GM23338 (cell line): ENCODE results near the gene LILRA1. TPM values are rescaled to one million over a fixed set of nuclear protein-coding genes. Genes with fewer than 3 reads are reported as not detected.
"Not testable (repeated sequence)": the region's sequence is repeated elsewhere in the genome, so short reads cannot be mapped to it uniquely, and the experiment has no call there.

Experiments used
- ATAC-seq: fragments of 200-7000 bp; cut with Tn5 transposase; 3 replicates; pipeline ENCODE4 v1.9.1; 2020
- DNase-seq: peaks from one replicate; pipeline ENCODE4 v3.0.0-alpha.2; 2015; ENCODE audit warnings: low spot score
- H2AFZ ChIP-seq: fragments of 200-600 bp; sonication (generic); 2 replicates; pipeline ENCODE4 v1.8.0; 2016; ENCODE audit warnings: antibody characterized with exemption, mild to moderate bottlenecking, moderate library complexity
- H3F3A ChIP-seq: fragments of 200-600 bp; sonication (generic); replicated peaks from 2 replicates; pipeline ENCODE4 v1.8.0; 2017; ENCODE audit warnings: antibody characterized with exemption, mixed run types, low read depth
- H3K27ac ChIP-seq: fragments of 200-600 bp; sonication (generic); 2 replicates; pipeline ENCODE4 v1.6.1; 2016; ENCODE audit warnings: low read depth
- H3K27me3 ChIP-seq: fragments of 200-600 bp; sonication (generic); 2 replicates; pipeline ENCODE4 v1.8.0; 2016; ENCODE audit warnings: mild to moderate bottlenecking, mixed run types, moderate library complexity; ENCODE audit not compliant: insufficient read depth
- H3K36me3 ChIP-seq: fragments of 200-600 bp; sonication (generic); 2 replicates; pipeline ENCODE4 v1.8.0; 2016; ENCODE audit warnings: mild to moderate bottlenecking; ENCODE audit not compliant: insufficient read depth
- H3K4me1 ChIP-seq: fragments of 200-600 bp; sonication (generic); 2 replicates; pipeline ENCODE4 v1.8.0; 2016; ENCODE audit warnings: mild to moderate bottlenecking, moderate library complexity; ENCODE audit not compliant: insufficient read depth
- H3K4me2 ChIP-seq: fragments of 200-600 bp; sonication (generic); 2 replicates; pipeline ENCODE4 v1.7.1; 2017; ENCODE audit warnings: mixed run types
- H3K4me3 ChIP-seq: fragments of 200-600 bp; sonication (generic); 2 replicates; pipeline ENCODE4 v1.6.1; 2016; ENCODE audit warnings: mixed run types
- H3K79me2 ChIP-seq: fragments of 200-600 bp; sonication (generic); replicated peaks from 2 replicates; pipeline ENCODE4 v1.8.0; 2017; ENCODE audit warnings: mild to moderate bottlenecking; ENCODE audit not compliant: insufficient read depth
- H3K9me2 ChIP-seq: fragments of 200-600 bp; sonication (generic); 2 replicates; pipeline ENCODE4 v1.8.0; 2017; ENCODE audit not compliant: insufficient read depth
- H4K20me1 ChIP-seq: fragments of 200-600 bp; sonication (generic); replicated peaks from 2 replicates; pipeline ENCODE4 v1.8.0; 2017; ENCODE audit warnings: mild to moderate bottlenecking; ENCODE audit not compliant: insufficient read depth
- H3K27ac Mint-ChIP-seq: 2 replicates; pipeline ENCODE4 v1.8.0; 2020; ENCODE audit warnings: inconsistent platforms, mild to moderate bottlenecking, moderate library complexity, mixed read lengths
- H3K27me3 Mint-ChIP-seq: 3 replicates; pipeline ENCODE4 v1.8.0; 2022; ENCODE audit warnings: low read depth, mild to moderate bottlenecking, moderate library complexity, mixed read lengths, inconsistent platforms; ENCODE audit not compliant: insufficient read depth, poor library complexity
- H3K36me3 Mint-ChIP-seq: 3 replicates; pipeline ENCODE4 v1.8.0; 2021; ENCODE audit warnings: low read depth, mild to moderate bottlenecking, inconsistent platforms, moderate library complexity, mixed read lengths
- H3K4me1 Mint-ChIP-seq: 3 replicates; pipeline ENCODE4 v1.8.0; 2020; ENCODE audit warnings: mild to moderate bottlenecking, inconsistent platforms, mixed read lengths
- H3K4me3 Mint-ChIP-seq: 3 replicates; pipeline ENCODE4 v1.8.0; 2021; ENCODE audit warnings: moderate library complexity, mild to moderate bottlenecking, inconsistent platforms, mixed read lengths
- H3K9me3 Mint-ChIP-seq: 3 replicates; pipeline ENCODE4 v1.8.0; 2020; ENCODE audit warnings: moderate library complexity, mild to moderate bottlenecking, inconsistent platforms, mixed read lengths
- CREB1 ChIP-seq: fragments of 250-450 bp; sonication (Bioruptor Pico); IDR thresholded peaks from 2 replicates; pipeline ENCODE4 v1.5.0; 2020; ENCODE audit warnings: low read depth, mild to moderate bottlenecking, moderate library complexity
- EZH2phosphoT487 ChIP-seq: fragments of 200-600 bp; sonication (generic); IDR thresholded peaks from one replicate; pipeline ENCODE4 v1.8.1; 2018; ENCODE audit warnings: antibody characterized with exemption; ENCODE audit not compliant: unreplicated experiment
- STAT1 ChIP-seq: IDR thresholded peaks from one replicate; pipeline ENCODE4 v1.6.1; 2016; ENCODE audit warnings: antibody characterized with exemption; ENCODE audit not compliant: unreplicated experiment
- ZNF114 ChIP-seq: fragments of 250-450 bp; sonication (Bioruptor Pico); IDR thresholded peaks from 2 replicates; pipeline ENCODE4 v1.5.0; 2020; ENCODE audit warnings: mild to moderate bottlenecking, moderate library complexity
- ZNF331 ChIP-seq: fragments of 250-450 bp; sonication (Bioruptor Pico); IDR thresholded peaks from 2 replicates; pipeline ENCODE4 v1.5.0; 2020; ENCODE audit warnings: low read depth, mild to moderate bottlenecking, moderate library complexity
- polyA plus RNA-seq: library from polyadenylated mRNA; unstranded; fragments of >200 nt; fragmentation: Nextera tagmentation; extraction: Ambion mirVana; gene quantifications from 2 replicates; pipeline ENCODE4 v1.2.1, GENCODE V29; 2016
- total RNA-seq: library from RNA; depleted of rRNA; stranded (reverse); fragments of >200 nt; shearing (Covaris generic); gene quantifications from 2 replicates; pipeline ENCODE4 v1.2.3, GENCODE V29; 2014
- TF ChIP-seq, protein P1 (sequence below): IDR thresholded peaks from one replicate; pipeline ENCODE4 v1.6.1; 2018; ENCODE audit warnings: antibody characterized with exemption; ENCODE audit not compliant: unreplicated experiment

Gene LILRA1
- total and polyA plus RNA-seq, 2 experiments from 2014 or later = not detected

GRCh38 chr19:54594737-54595136, 1.3 kb downstream of the LILRA1 start:
- Histone ChIP-seq H4K20me1 (no peaks in the 10 kb centered on the region), H3K27ac (no peak overlapping the region), H3K9me2 (no peaks in the 10 kb centered on the region), H3K36me3 (no peaks in the 10 kb centered on the region), H3K79me2 (no peaks in the 10 kb centered on the region), H3K4me1 (no peaks in the 10 kb centered on the region), H3K4me3 (no peak overlapping the region), H2AFZ (no peak overlapping the region), H3K27me3 (no peaks in the 10 kb centered on the region), H3K4me2 (no peak overlapping the region), H3F3A (no peaks in the 10 kb centered on the region)
- no peak for DNase-seq
- H3K4me3 Mint-ChIP-seq = no peak overlapping the region
- TF ChIP-seq ZNF114 (no peak), CREB1 (no peak), EZH2phosphoT487 (no peak)
- peaks cover 30% of the 10 kb centered on the region for H3K36me3 Mint-ChIP-seq
- H3K4me1 Mint-ChIP-seq = no peaks in the 10 kb centered on the region
- ATAC-seq = no peak
- H3K27ac Mint-ChIP-seq = no peak overlapping the region
- H3K27me3 Mint-ChIP-seq = peaks cover 2% of the 10 kb centered on the region
- H3K9me3 Mint-ChIP-seq = peaks cover 95% of the 10 kb centered on the region

GRCh38 chr19:54595680-54596436, 2.4 kb downstream of the LILRA1 start:
- H3K27ac ChIP-seq, H3F3A ChIP-seq, H2AFZ ChIP-seq, H3K4me2 ChIP-seq, H4K20me1 ChIP-seq, H3K27me3 ChIP-seq, H3K9me2 ChIP-seq, H3K27ac Mint-ChIP-seq, ATAC-seq, H3K4me1 ChIP-seq, H3K4me3 ChIP-seq, H3K4me3 Mint-ChIP-seq, H3K79me2 ChIP-seq, H3K27me3 Mint-ChIP-seq, H3K4me1 Mint-ChIP-seq, H3K36me3 ChIP-seq, DNase-seq: not testable (repeated sequence)
- peaks cover 95% of the 10 kb centered on the region for H3K9me3 Mint-ChIP-seq
- peaks cover 36% of the 10 kb centered on the region for H3K36me3 Mint-ChIP-seq

GRCh38 chr19:54600212-54600611, 6.8 kb downstream of the LILRA1 start:
- no peak overlapping the region for H3K27ac ChIP-seq
- Mint-ChIP-seq H3K4me3 (no peak overlapping the region), H3K36me3 (peaks cover 25% of the 10 kb centered on the region), H3K27me3 (peaks cover 1% of the 10 kb centered on the region), H3K9me3 (peaks cover 87% of the 10 kb centered on the region), H3K4me1 (no peaks in the 10 kb centered on the region), H3K27ac (no peak overlapping the region)
- H4K20me1 ChIP-seq = no peaks in the 10 kb centered on the region
- TF ChIP-seq ZNF114 (no peak), CREB1 (no peak)
- no peaks in the 10 kb centered on the region for H3K4me1 ChIP-seq
- H3K27me3 ChIP-seq = no peaks in the 10 kb centered on the region
- H3F3A ChIP-seq = no peaks in the 10 kb centered on the region
- H3K4me3 ChIP-seq = no peak overlapping the region
- no peaks in the 10 kb centered on the region for H3K79me2 ChIP-seq
- no peak overlapping the region for H3K4me2 ChIP-seq
- DNase-seq = no peak
- no peak for ATAC-seq
- no peaks in the 10 kb centered on the region for H3K36me3 ChIP-seq
- no peak overlapping the region for H2AFZ ChIP-seq
- H3K9me2 ChIP-seq = no peaks in the 10 kb centered on the region

- no peak overlapping the region for H3K4me3 ChIP-seq
- no peak overlapping the region for H3K4me3 Mint-ChIP-seq
- H3K27ac Mint-ChIP-seq = no peak overlapping the region
- no peak overlapping the region for H3K27ac ChIP-seq
- H2AFZ ChIP-seq = no peak overlapping the region
- no peaks in the 10 kb centered on the region for H3K4me1 Mint-ChIP-seq
- DNase-seq = no peak
- no peaks in the 10 kb centered on the region for H4K20me1 ChIP-seq
- peaks cover 3% of the 10 kb centered on the region for H3K27me3 Mint-ChIP-seq
- H3K27me3 ChIP-seq = no peaks in the 10 kb centered on the region
- no peak for ATAC-seq
- H3F3A ChIP-seq = no peaks in the 10 kb centered on the region
- H3K36me3 ChIP-seq = peaks cover 7% of the 10 kb centered on the region
- H3K79me2 ChIP-seq = no peaks in the 10 kb centered on the region
- peaks cover 93% of the 10 kb centered on the region for H3K9me3 Mint-ChIP-seq
- no peaks in the 10 kb centered on the region for H3K4me1 ChIP-seq
- H3K36me3 Mint-ChIP-seq = peaks cover 25% of the 10 kb centered on the region
- no peak overlapping the region for H3K4me2 ChIP-seq
- H3K9me2 ChIP-seq = no peaks in the 10 kb centered on the region
- no peak for TF ChIP-seq ZNF331 (CRISPR knock-in tag)
- TF ChIP-seq STAT1 = no peak
- TF ChIP-seq, protein P1, sequence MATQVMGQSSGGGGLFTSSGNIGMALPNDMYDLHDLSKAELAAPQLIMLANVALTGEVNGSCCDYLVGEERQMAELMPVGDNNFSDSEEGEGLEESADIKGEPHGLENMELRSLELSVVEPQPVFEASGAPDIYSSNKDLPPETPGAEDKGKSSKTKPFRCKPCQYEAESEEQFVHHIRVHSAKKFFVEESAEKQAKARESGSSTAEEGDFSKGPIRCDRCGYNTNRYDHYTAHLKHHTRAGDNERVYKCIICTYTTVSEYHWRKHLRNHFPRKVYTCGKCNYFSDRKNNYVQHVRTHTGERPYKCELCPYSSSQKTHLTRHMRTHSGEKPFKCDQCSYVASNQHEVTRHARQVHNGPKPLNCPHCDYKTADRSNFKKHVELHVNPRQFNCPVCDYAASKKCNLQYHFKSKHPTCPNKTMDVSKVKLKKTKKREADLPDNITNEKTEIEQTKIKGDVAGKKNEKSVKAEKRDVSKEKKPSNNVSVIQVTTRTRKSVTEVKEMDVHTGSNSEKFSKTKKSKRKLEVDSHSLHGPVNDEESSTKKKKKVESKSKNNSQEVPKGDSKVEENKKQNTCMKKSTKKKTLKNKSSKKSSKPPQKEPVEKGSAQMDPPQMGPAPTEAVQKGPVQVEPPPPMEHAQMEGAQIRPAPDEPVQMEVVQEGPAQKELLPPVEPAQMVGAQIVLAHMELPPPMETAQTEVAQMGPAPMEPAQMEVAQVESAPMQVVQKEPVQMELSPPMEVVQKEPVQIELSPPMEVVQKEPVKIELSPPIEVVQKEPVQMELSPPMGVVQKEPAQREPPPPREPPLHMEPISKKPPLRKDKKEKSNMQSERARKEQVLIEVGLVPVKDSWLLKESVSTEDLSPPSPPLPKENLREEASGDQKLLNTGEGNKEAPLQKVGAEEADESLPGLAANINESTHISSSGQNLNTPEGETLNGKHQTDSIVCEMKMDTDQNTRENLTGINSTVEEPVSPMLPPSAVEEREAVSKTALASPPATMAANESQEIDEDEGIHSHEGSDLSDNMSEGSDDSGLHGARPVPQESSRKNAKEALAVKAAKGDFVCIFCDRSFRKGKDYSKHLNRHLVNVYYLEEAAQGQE = no peak
- TF ChIP-seq CREB1 = no peak
These were observed 12.8 kb downstream of the LILRA1 start for GRCh38 chr19:54606230-54606629.
